CD1c-positive myeloid dendritic cell (primary cell): ENCODE measurements around the gene LRBA.
"Not testable (repeated sequence)": the region's sequence is repeated elsewhere in the genome, so short reads cannot be mapped to it uniquely, and the experiment has no call there.

Experiments used
- DNase-seq: peaks from one replicate; pipeline ENCODE4 v3.0.0-alpha.2; 2016; ENCODE audit errors: extremely low spot score

Gene LRBA

GRCh38 chr4:150679018-150679764, 335.9 kb downstream of the LRBA start:
- DNase-seq = no peak

GRCh38 chr4:150673793-150674192, 341.3 kb downstream of the LRBA start:
- peak; percentile 4 for DNase-seq

DNA sequence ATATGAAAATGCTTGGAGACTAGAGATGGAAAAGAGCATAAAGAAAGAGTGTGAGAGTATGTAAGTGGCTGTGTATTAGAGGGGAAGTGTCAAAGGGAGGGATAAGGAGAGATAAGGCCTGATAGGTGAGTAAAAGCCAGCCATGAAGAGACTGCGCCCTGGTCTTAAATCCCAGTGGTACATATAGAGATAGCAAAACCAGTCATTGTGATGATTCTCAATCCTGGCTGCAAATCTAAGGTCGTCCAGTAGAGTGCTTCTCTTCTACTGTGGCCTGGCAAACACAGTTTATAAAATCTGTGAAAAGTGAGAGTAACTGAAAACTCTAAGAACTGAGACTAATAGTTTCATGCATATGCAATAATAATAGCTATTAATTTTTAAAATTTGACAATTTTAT, 346.3 kb downstream of the LRBA start:
- no peak for DNase-seq

- DNase-seq = no peak
These were observed 350.1 kb downstream of the LRBA start for GRCh38 chr4:150664935-150665334.

GRCh38 chr4:150662686-150663085, 352.4 kb downstream of the LRBA start:
- no peak for DNase-seq

- DNase-seq = not testable (repeated sequence)
These were observed 353.5 kb downstream of the LRBA start for GRCh38 chr4:150661551-150661950.

DNA sequence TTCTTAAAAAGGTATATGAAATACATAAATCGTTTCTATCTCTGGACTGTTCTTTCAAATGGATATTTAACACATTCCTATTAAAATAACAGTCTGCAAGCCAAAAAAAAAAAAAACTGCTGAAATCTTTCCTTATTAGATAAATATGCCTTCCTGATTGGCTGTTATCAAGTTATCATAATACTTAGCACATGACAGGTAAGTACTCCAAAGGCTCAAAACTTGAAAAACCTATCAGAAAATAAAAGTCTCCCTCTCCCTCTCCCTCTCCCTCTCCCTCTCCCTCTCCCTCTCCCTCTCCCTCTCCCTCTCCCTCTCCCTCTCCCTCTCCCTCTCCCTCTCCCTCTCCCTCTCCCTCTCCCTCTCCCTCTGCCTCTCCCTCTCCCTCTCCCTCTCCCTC, 356.8 kb downstream of the LRBA start:
- DNase-seq = not testable (repeated sequence)

DNA sequence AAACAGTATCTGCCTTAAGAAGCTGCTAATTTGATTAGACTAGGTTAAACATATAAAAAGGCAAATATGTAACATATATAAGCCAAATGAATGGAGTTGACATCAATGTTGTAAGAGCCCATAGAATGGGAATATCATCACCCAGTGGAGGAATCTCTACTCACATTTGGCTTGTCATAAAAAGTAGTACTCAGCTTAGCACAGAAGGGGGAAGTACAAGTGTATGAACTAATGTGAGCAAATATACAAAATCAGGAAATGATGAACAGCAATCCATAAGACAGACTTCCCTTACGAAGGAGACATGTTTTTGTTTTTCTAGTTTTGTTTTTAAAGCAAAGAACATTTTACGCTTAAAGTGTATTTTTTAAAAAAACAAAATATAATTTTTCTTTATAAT, 358.2 kb downstream of the LRBA start:
- DNase-seq = peak; percentile 21

GRCh38 chr4:150650751-150651150, 364.3 kb downstream of the LRBA start:
- DNase-seq = no peak

GRCh38 chr4:150648123-150648522, 367.0 kb downstream of the LRBA start:
- DNase-seq = no peak

DNA sequence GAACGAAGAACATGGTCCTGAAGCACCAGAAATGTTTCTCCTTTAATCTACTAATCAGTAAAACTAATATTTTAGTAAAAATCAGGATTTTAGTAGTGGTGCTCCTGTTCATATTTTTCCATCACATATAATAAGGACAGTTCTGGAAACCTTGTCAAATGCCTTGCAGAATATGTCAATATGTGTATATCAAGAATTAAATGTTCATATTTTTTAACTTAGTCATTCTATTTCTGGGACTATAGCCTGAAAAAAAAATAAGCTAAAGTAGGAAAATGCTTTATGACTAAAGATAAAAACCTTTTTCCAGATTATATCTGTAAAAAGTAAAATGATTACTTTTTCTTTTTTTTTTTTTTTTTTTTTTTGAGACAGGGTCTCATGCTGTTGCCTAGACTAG, 368.1 kb downstream of the LRBA start:
- no peak for DNase-seq

DNA sequence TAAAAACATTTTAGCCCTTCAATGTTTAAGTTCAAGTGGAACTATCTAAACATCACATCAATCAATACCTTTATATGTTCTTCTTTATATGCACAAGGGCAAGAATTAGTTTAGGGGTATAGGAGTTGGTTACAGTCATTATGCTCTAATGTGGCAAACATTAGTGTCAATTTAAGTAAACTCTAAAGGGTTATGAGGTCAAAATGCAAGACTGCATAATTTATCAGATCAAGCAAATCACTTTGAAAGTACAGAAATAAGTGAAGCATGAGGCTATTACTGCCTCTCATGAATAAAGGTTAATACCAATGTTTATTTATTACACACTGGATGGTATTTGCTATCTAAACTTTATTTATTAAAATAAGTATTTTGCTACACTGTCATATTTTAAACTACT, 373.5 kb downstream of the LRBA start:
- DNase-seq = no peak

DNA sequence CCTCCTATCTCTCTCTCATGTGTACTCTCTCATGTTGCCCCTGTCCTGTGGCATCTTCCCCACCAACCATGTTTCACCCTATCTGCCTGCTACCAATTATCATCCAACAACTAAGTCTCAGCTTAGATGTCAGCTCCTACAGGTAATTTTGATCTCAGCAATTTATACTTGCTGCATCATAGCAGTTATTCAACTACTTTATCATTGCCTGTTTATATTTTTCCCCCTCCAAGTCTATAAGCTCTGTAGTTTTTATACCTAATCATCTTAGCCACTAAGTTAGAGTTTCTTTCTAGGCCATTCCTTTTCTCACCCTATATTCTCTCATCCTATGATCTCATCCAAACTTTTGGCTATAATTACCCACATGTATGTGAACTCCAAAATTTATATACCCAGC, 382.4 kb downstream of the LRBA start:
- DNase-seq = no peak

DNA sequence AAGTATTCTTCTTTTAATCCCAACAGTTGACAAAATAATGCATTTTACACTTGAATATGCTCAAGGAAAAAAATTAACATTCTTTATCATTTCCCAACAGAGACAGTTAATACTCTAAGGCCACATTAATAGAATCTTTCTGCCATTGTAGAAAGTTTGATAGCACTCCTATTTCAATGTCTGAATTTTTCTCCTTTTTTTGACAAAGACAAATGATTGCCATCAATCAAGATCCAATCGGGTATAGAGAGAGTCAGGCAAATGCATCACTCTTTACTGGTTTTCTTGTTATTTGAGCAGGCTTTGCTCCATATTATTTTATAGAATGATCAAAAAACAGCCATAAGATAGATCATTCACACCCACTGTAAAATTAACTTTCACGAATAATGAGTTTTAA, 387.0 kb downstream of the LRBA start:
- DNase-seq = no peak

DNA sequence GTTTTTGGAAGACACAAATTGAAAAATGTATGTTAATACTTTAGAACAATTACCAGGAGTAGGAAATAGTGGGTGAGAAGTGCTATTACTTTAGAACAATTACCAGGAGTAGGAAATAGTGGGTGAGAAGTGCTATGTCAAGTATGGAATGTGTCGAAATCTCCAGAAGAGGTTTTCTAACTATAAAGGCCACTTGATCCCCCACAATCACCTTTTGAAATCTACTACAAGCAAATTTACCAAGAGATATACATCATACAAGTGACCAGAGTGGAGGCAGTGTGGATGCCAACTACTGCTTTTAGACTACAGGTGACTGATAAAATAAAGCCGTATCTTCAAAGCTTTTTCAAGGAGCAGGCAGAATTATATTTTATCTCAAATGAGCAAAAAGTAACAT, 390.1 kb downstream of the LRBA start:
- DNase-seq = no peak

DNA sequence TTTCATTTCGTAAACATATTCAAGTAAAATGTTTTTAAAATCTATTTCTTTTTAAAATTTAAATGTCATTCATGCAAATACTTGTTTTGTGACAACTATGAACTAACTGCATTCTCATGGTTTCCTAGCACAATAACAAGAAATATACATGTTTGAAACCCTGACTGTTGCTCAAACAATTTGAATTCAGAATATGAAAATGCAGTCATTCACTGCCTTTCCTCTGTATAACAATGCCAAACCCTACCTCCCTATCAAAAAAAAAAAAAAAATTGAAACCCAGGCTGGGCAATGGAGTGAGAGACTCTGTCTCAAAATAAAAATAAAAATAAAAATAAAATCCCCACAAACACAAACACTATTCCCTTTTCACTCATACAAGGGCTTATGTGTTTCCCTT, 391.0 kb downstream of the LRBA start:
- DNase-seq = no peak

DNA sequence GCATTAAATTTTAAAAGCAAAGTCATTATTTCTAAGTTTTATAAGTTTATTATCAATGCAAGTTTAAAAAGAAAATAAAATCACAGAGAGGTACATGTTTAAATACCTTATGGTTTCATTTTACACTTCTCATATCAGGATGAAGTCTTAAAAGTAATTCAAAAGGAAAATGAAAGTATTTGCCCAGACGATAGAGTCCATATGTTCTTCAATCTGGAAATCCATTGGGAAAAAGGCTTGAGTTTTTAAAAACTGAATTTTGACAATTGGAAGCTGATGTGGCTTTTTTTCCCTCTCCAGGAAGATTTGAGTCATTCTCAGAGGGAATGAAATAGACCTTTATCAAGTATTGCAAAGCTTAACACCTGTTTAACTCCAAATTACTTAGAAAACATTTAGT, 396.0 kb downstream of the LRBA start:
- no peak for DNase-seq

DNA sequence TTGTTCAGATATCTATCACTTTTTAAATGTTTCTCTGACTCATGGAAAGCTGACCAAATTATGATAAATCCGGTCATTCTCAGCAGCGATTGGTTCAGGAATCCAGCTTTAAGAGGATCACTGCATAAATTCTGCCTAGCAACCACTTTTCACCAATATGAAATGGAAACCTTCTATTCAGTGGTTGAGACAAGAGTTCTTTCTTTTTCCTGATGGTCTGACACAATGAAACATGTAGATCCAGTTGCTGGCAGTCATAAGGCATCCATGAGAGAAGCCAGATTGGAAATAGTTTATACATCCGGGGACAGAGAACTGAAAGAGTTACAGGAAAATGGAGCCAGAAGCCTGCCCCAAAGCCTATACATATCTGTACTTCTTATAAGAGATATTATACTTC, 406.0 kb downstream of the LRBA start:
- DNase-seq = no peak

DNA sequence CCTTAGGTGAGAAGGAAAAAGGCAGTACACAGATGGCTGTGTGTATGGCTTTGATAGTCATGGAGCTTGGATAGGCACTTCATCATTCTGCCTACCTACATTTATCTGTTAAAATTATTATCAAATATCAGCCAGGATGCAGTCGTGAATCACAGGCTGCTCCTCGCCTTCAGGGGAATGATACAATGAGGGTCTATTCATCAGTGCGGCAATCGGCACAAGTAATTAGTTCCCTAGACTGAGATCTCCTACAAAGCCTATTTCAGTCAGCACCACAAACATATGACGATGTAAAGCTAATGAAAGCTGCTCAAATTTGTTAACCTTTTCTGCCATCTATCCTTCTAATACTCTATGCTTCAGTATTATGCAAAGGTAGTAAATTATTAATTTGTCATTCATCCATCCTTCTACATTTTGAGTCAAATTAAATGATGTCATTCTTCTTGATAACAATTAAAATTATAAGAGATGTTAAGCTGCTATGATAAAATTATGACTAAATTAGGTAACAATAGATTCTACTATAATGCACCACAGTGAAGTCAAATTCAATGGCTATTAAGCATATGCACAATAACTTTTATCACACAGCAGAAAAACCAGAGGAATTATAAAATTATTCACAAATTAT, 414.2 kb downstream of the LRBA start:
- DNase-seq = no peak

- no peak for DNase-seq
These were observed 415.5 kb downstream of the LRBA start for GRCh38 chr4:150599547-150599946.

DNA sequence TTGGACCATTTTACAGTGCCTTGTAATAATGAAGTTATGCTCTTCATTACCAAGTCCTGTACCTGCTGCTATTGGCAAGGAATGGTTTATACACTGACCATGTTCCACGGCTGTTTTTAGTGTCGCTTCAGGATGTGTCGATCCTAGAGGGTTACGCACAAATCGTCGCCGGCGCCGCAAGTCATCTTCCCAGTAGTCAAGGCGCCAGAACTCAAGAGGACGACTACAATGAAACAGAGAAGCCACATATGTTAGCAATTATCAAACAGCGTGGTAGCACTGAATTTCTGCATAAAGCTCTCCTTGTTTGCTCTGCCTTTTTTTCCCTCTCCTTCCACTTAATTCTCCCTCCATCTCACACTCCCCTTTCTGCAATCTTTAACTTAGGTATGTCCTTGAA, 416.2 kb downstream of the LRBA start:
- no peak for DNase-seq

- DNase-seq = no peak
These were observed 421.1 kb downstream of the LRBA start for GRCh38 chr4:150593996-150594395.

DNA sequence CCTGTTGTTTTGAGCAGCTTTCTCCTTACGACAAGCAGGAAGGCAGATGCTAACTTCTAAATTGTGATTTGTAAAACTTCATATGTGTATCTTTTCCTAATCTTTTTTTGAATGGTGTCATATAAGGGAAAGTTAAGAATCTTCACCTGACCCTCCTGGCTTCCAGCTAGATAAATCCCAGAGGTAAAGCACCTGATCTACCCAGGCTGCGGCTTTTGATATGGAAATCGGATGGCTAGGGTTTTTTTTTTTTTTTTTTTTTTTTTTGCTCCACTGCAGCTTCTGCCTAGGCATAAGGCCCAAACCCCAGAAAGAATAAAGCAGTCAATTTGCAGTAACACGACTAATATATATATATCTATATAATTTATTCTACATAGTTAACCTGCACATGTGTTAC, 423.2 kb downstream of the LRBA start:
- no peak for DNase-seq

DNA sequence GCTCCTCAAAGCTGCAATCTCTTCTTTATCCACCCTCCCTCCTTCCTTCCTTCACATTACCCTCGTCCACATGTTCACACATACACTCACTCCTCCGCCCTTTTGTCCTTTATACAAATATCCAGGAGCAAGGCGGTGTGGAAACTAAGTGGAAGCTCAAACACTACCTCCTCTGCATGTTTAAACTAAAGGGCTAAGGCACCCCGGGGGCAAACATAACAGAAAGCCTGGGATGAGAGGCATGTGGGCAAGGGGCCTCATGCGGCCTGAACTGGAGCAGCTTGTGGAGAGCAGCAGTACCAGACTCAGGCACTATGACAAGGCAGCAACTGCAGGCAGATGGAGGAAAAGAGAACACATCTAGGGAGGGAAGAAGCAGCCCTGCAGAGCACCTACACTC, 423.7 kb downstream of the LRBA start:
- no peak for DNase-seq
